GM21381 (cell line): ENCODE results near the gene PRG2.

Experiments
- ATAC-seq: cut with Tn5 transposase; IDR thresholded peaks from one replicate; pipeline ENCODE4 v1.9.1; 2021; ENCODE audit warnings: mild to moderate bottlenecking, moderate library complexity; ENCODE audit not compliant: unreplicated experiment

PRG2 gene

DNA sequence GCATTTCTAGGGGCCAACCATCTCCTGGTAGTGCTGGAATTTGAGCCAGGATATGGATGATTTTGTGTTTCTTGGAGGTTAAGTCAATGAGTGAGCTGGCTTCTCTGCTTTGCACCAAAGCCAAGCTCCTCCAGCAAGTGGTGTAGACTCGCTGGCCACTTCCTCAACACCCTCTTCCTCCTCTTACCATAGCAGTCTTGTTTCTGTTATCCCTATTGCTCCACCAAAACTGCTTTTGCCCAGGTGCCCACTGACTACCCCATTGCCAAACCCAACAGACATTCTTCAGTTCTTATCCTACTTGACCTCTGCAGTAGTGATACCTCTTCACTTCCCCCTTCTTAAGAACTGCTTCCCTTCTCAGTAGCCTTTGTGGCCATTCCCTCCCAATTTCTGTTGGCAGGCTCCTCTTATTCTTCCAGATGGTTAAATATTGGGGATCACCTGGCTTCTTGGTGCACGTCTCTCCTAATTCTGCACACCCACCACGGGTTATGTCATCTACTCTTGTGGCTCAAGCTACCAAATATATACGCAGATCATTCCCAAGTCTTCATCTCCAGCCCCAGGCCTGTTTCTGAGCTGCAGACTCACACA is 7.0 kb upstream of the PRG2 start:
- no peak for ATAC-seq

DNA sequence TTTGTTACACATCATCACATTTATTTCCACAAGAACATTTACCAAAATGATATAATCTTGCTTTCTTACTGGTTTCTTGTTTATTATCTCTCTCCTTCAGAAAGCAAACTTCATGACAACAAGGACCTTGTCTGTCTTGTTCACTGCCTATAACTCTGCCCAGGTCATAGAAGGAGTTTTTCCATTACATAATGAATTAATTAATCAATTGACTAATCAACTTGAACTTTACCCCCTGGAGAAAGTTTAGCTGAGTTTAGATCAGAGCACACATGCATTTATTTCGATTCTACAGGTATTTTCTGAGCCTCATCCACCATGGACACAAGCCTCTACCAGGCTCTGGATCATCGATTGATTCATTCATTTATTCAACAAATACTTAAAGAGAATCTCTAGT is 6.3 kb upstream of the PRG2 start:
- no peak for ATAC-seq

DNA sequence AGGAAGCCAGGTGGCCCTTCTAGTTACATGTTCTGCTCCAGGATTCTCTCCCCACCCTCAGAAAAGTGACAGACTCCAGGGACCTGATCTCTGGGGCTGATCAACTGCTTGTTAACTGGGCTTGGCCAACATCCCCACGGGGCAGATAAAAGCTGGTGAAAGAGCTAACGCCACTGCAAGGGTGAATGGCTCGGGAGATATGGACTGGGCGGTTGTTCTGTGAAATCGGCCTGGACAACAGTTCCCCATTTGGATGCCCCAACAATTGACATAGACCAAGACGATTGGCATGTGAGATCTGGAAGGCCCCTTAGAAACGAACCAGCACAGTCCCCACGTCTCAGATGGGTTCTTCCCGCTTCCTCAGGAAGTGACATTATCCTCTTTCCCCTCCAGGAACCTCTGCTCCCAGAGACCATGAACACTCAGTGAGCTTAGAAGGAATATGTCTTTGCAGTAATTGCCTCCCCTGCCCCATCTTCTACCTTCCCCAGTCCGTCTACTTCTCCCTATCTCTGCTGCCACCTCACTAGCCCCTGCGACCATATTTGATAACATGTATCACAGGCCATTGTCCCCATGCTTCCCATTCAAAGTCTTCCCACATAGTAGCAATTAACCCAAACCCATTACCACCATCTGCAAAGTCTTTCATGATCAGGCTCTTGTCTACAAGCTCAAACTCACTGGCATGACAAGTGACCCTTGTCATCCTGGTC is 5.6 kb upstream of the PRG2 start:
- no peak for ATAC-seq

DNA sequence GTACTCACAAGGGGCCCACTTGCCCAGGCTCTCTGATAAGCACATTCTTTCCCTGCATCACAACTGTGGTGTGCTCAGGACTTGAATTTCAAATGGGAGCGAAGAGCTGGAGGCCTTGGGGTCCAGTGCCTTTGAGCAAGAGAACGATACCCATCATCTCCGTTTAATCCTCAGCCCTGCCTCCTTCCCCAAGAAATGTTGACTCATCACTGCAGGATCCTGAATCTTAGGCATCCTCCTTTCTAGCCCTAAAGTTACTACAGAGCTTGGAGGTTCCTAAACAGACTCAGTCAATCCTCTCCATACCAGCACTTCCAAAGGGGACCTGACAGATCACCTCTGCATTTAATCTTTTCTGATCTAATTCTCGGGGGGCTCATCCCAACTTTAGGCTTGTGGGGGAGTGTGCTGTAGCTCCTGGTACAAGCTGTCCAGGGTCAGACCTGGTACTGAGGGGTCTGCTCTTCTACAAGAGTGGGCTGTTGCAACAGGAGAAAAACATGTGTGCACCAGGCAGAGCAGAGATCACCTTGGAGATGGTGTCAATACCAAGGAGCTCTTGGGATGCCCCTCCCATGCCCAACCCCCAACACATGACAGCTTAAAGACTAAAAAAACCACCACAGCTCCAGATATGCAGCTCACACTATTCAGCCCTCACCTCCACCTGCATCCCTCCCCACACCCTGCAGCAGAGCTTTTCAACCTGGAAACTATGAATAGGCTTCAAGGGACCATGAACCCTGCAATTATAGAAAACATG is 3.9 kb upstream of the PRG2 start:
- ATAC-seq: no peak

DNA sequence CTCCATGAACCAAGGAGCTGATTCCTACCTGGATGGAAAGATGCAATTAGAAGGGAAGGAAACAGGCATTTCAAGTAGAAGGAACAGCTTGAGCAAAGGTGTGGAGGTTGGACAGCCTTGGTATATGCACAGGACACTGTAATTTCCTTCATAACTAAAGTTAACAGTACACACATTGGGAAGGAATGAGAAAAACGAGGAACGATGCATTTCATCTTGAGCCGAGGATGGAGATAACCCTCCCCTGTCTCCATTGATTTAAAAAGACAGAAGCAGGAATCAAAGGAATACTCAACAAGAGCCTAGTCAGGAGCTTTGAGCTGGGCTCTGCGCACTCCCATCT is 2.3 kb upstream of the PRG2 start:
- ATAC-seq: no peak

DNA sequence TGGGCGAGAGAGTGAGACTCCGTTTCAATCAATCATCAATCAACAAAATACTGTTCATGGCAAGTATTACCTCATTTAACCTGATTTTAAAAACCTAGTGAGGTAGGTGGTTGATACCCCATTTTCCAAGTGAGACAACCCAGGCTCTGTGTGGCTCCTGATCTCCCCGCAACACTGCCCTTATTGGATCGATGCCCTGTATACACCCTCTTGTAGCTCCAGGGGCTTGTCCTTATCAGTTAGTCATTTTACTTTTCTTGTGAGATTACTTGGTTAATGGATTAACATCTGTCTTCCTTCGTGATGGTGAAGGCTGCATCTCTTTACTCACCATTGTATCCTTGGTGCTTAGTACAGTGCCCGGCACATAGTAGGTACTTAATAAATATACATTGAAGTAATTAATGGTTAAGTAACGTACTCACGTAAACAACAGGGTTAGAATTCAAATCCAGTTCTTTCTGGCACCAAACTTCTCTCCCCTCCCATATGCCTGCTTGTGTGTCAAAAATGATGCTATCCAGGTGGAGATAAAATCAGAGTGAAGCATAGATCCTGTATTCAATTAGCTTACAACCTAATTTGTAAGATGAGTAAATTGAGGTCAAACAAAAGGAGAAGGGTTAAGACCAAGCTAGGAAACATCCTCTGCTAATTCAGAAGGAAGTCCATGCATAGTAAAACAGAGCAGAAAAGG is 1.8 kb upstream of the PRG2 start:
- ATAC-seq: no peak

DNA sequence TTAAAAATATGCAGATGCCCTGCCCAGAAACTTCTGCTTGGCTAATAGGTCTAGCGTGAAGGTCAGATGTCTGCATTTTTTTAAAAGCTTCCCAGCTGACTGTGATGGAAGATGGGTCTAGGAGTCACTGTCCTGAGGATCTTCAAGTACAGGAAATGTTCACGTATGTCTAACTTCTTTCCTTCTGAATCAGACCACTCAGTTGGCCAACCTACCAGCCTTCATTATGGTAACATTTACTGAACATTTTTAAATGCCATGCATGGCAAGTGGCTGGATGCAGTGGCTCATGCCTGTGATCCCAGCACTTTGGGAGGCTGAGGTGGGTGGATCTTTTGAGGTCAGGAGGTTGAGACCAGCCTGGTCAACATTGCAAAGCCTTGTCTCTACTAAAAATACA is 1.1 kb upstream of the PRG2 start:
- no peak for ATAC-seq

DNA sequence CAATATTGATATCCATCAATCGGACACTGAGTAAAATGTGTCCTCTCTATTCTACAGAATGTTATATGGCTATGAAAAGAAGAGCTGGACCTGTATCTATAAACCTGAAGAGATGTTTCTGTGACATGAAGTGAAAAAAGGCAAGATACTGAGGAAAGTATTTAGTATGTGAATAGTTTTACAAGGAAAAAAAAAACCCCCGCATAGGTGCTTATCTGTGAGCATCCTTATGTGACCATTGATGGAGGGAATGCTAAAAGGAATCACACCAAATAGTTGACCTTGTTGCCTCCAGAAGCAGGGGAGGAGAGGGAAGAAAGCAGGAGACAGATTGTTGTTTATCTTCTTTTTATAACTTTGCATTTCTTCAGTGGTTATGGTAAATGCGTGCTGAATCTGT is 661 bp upstream of the PRG2 start:
- ATAC-seq: no peak

DNA sequence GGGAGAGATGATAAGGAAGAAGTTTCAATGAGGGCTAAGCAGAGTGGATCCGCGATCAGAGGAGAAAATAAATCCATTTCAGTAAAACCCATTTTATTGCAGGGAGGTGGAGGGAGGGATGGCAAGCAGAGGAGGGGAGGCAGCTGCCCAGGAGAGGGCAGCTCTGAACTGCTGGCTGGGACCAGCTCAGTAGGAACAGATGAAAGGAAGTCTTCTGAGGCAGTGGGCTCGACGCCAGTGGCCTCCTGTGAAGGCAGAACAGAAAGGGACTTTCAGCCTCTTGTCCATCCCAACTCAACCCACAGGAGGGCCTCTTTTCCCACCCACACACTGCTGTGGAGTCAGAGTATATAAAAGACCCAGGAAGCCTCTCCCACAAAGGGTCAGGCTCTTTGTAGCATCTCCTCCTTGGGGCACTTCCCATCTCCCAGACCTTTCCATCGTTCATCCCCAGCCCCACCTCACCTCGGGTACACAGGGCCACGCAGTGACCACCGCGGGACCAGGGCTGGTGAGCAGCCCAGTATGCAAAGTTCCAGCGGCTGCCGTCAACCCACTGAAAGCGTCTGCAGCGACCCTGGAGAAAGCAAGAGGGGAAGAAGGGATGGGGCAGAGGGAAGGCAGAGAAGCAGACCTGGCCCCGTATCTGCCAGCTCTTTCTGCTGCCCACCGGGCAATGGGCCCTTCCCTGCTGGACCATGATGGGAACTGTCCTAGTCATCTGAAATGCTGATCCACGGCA is 3.0 kb downstream of the PRG2 start:
- no peak for ATAC-seq

DNA sequence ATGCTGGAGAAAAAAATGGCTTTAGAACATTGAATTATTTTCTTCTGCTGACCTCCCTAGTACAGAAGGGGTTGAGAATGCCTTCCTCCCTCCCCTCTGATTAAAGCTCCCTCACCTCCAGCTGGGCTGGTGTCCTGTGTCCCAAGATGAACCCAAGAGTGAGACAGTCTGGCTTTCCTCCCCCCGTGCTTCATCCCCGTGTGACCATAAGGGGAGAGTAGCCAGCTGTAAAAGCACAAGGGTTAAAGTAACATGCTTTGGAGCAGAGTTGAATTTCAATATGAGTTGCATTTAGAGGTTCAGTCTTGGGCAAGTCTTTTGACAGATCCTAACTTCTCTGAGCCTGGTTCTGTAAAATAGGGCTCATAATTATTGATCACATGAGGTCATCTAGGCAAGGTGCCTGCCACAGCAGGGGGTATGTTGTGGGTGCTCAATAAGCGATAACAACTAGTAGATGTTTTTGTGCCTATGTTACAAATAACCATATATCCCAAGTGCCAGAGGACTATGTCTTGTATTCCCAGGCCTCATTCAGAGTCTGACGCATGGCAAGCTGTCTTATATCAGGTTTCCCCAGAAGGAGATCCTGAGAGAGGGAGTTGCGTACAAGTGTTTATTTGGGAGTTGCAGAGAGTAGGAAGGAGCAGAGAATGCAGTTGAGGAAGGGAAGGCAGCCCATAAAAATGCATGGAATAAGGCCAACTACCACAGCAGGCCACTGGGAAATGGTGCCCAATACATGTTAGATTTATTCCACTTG is 4.1 kb downstream of the PRG2 start:
- ATAC-seq: no peak

DNA sequence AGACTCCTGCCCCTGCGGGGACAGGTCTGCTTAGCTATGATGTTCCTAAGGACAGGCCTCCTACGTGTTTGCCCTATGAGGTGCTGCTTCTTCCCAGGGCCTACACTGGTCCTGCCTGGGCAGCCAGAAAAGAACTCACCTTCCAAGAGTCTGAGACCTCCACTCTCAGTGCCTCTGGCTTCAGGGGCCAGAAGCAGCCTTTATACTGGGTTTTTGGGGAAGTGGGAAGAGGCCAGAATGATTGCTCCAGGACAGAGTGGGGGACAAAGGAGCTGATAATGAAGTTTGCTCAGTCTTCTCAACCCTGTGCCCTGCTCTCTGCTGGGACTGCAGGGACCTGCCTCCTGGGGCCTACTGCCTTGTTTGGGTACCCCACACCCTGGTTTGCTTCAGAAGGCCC is 9.5 kb downstream of the PRG2 start, which contains the start of gene PRG3:
Gene PRG3 (minus strand): TSS at position 176 of the 400 bp plus-strand sequence. CDS start 442 bp downstream, outside the sequence.
- ATAC-seq: no peak

DNA sequence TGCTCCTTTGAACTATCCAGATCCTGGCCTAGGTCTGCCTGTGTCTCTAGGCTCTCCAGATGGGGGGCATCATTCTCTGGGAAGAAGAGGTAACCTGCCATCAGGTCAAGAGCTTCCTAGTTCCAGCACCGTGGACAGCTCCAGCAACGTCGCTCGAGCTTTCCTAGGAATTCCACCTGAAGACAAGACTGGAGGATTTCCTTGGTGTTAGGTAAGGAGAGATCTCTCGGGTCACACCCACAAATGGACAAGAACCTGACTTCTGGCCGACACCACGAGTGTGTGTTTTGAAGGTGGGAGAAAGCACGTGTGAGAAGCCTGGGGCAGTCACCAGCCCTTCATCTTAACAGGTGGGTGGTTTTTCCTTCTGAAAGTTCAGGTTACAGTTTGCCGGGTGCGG is 10.7 kb downstream of the PRG2 start:
- ATAC-seq: no peak

DNA sequence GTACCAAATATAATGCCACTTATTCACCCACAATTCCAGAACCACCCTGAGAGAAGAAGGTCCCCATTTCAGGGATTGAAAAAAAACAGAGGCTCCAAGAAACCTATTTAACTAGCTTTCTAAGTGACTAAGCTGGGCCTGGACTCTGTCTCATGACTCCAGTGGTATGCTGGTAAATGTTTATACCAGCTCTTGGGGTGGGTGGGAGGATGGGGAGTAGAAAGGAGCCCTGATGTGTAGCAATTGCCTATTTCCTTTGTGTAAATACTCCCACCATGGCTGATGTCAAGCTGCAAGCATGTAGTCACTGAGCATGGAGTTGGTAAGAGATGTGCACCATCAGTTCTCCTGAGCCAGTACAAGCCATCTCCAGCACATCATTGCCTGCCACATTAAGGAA is 12.3 kb downstream of the PRG2 start:
- ATAC-seq: no peak

DNA sequence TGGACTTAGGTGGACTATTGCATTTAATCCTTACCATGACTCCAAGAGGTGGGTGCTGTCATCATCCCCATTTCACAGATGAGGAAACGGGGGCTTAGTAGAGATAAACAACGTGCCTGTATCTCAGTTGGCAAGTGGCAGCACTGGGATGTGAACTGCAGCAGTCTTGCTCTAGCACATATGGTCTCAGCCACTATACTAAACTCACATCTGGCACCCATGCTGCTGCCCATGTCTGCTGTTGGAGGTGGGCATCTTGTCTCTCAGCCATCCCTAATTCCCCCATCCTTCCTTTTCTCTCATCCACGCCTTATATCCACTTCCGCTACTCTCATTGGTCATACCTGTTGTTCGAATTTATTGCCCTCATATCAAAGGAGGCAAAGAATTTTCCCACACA is 13.3 kb downstream of the PRG2 start:
- no peak for ATAC-seq

DNA sequence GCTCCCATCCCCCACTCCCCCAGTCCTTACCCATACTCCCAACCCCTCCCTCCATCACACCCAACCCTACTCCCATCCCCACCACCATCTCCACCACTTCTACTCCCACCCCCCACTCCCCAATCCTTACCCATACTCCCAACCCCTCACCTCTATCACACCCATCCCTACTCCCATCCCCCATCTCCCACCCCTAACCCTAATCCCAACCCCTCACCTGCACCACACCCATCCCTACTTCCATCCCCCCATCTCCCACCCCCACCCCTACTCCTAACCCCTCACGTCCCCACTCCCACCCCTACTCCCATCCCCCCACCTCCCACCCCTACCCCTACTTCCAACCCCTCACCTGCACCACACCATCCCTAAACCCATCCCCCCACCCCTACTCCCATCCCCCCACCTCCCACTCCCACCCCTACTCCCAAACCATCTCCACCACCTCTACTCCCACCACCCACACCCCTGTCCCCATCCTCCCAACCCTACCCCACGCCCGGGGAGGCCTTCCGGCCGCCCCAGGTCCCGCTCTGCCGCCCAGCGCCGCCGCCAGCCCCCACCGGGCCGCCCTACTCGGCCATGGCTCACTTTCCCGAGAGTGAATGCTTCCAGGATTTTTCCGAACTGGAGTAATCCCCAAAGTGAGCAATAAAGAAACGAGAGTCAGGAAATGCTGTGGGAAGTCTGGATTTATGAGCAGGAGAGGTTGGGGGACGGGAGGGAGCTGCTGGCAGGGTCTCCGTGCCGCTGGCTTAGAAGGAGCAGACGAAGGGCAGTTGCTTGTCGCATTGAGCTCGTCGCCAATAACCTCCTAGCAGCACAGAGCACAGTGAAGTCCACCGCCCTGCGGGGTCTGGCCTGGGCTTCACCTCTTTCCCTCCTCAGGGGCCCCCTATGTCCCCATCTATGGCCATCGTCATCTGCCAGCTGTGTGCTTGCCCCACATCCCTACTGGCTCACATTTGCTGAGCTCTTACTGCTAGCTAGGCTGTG is 14.1 kb downstream of the PRG2 start:
- ATAC-seq: no peak

DNA sequence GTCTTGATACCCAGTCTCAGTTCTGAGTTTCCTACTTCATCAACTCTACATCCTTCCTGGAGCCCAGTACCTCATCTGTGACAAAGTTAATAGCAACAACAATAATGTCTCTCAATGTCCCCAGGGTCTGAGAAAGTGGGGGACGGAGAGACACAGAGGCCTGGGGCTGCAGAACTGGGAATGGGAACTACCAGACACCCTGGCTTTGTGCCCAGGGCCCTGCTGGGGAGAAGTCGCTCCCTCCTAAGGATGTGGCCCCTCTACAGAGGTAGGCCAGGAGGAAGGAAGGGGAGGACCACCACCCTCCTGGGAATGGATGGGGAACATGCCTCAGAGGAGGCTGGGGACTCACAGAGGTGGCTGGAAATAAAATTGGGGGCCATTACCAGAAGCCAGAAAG is 15.0 kb downstream of the PRG2 start:
- ATAC-seq: no peak

DNA sequence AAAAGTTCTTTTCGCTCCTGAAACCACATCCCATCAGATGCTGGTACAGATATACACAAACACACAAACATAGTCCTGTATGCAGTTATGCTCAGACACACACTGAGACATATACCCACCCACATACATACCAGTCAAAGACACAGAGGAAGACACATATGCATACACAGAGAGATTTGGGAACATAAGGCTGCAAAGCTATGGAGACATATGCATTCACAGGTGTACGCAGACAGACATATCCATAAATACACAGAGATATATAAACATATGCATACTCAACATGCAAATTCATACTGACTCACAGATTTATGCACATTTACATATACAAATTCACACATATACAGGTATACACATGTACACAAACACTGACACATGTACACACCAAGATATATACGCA is 15.5 kb downstream of the PRG2 start:
- ATAC-seq: no peak

DNA sequence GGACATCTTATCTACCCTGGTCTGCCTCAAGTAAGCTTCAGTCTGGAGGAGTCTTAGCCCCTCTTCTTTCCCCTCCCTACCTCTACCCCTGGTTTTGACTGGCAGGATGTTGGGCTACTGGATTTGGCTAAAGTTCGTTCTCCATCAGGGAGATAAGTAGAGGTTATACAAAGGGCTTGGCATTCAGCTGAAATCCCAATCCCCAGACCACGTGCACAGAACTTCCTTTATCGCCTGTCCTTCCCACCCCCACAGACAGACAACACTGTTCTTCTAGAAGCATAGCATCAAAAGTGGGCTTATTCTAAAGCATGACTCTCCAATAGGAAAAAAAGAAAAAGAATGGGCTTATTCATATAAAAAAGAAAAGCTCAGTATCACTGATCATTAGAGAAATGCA is 17.3 kb downstream of the PRG2 start:
- no peak for ATAC-seq

DNA sequence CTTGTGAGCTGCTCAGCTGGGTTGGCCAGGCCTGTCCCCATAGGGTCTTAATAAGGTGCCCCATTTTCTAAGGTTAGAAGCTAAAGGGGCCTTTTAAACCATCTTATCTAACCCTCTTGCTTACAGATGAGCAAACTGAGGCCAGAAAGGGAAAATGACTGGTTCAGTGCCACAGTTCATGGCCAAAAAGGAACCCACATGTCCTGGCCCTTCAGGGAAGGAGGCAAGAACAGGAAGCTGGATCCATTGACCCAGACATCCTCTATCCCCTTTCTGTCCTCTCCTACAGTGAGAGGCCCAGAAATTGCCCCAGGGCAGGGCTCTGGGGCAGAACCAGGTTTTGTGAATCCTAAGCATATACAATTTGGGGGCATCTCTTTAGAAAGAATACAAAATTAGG is 19.5 kb downstream of the PRG2 start:
- ATAC-seq: no peak
